A549 (cell line): ENCODE measurements around the gene ITGBL1. TPM values are rescaled to one million over a fixed set of nuclear protein-coding genes. Genes with fewer than 3 reads are reported as not detected.

Experiments
- ATAC-seq, 2 experiments: fragments of 200-7000 bp in 1 of 2; fragments of >200 bp in 1 of 2; cut with Nextera tagmentation in 1 of 2; cut with Tn5 transposase in 1 of 2; 3 replicates each; pipeline versions ENCODE4 v1.8.0 to v1.9.1; 2018 to 2020; ENCODE audit warnings: mild to moderate bottlenecking in 1 of 2, moderate library complexity in 1 of 2
- CTCF ChIA-PET: fragments of 300-600 bp; sonication (Branson Sonifier 250); formaldehyde crosslinking; extraction: SDS; loops from one replicate; lab custom pipeline; 2021; ENCODE audit warnings: antibody characterized with exemption, inconsistent platforms; lab: Yijun Ruan, JAX
- POLR2A ChIA-PET: fragments of 350-600 bp; formaldehyde crosslinking; extraction: SDS; loops from one replicate; lab custom pipeline; 2021; ENCODE audit warnings: antibody characterized with exemption, inconsistent platforms; lab: Yijun Ruan, JAX
- DNase-seq, 2 experiments: peaks; one replicate each; pipeline versions ENCODE4 v3.0.0 to v3.0.0-alpha.2; 2011 to 2016; ENCODE audit warnings: low read depth in 1 of 2, low spot score in 1 of 2
- FAIRE-seq: peaks from 2 replicates; lab custom pipeline; 2011; peaks lifted over from hg19 to GRCh38; lab: Jason Lieb, UNC
- H3K27ac ChIP-seq, 2 experiments: fragments of >200 bp; sonication (Bioruptor Twin); formaldehyde crosslinking; 3 replicates each; pipeline ENCODE4 v1.5.1; 2016 to 2017
- H3K4me1 ChIP-seq: fragments of >200 bp; sonication (Bioruptor Twin); formaldehyde crosslinking; 3 replicates; pipeline ENCODE4 v1.6.1; 2016
- H3K4me2 ChIP-seq: fragments of >200 bp; sonication (Bioruptor Twin); formaldehyde crosslinking; 3 replicates; pipeline ENCODE4 v1.6.1; 2016
- H3K4me3 ChIP-seq: fragments of >200 bp; sonication (Bioruptor Twin); formaldehyde crosslinking; 3 replicates; pipeline ENCODE4 v1.5.1; 2016
- H3K9me3 ChIP-seq: fragments of >200 bp; sonication (Bioruptor Twin); formaldehyde crosslinking; 3 replicates; pipeline ENCODE4 v1.6.1; 2016
- CBX2 ChIP-seq: fragments of 200-600 bp; sonication (generic); IDR thresholded peaks from 2 replicates; pipeline ENCODE4 v1.6.1; 2016; ENCODE audit warnings: low read depth, mild to moderate bottlenecking, borderline replicate concordance
- EP300 ChIP-seq, 2 experiments: fragments of >200 bp; sonication (Bioruptor Twin); formaldehyde crosslinking; IDR thresholded peaks; 2 replicates in 1 of 2; 3 replicates in 1 of 2; pipeline ENCODE4 v1.6.1; 2016 to 2017
- FOSB ChIP-seq: fragments of 250-450 bp; sonication (Bioruptor Pico); IDR thresholded peaks from 2 replicates; pipeline ENCODE4 v1.5.0; 2020; ENCODE audit warnings: mild to moderate bottlenecking, moderate library complexity
- FOXS1 ChIP-seq: fragments of 250-450 bp; sonication (Bioruptor Pico); IDR thresholded peaks from 2 replicates; pipeline ENCODE4 v1.5.0; 2020; ENCODE audit warnings: mild to moderate bottlenecking, moderate library complexity
- GATA3 ChIP-seq: IDR thresholded peaks from 2 replicates; pipeline ENCODE4 v1.6.1; 2012; ENCODE audit warnings: borderline replicate concordance
- HOXA7 ChIP-seq: fragments of 250-450 bp; sonication (Bioruptor Pico); IDR thresholded peaks from 2 replicates; pipeline ENCODE4 v1.5.0; 2020; ENCODE audit warnings: mild to moderate bottlenecking, moderate library complexity
- HOXB5 ChIP-seq: fragments of 250-450 bp; sonication (Bioruptor Pico); IDR thresholded peaks from 2 replicates; pipeline ENCODE4 v1.5.0; 2020; ENCODE audit warnings: mild to moderate bottlenecking, moderate library complexity
- MAZ ChIP-seq: fragments of 150-350 bp; IDR thresholded peaks from 2 replicates; pipeline ENCODE4 v1.6.1; 2014; ENCODE audit warnings: antibody characterized with exemption, low read depth, low read length, borderline replicate concordance
- NR3C1 ChIP-seq: fragments of >200 bp; sonication (Bioruptor Twin); formaldehyde crosslinking; IDR thresholded peaks from 3 replicates; pipeline ENCODE4 v1.6.1; 2017
- PHF8 ChIP-seq: fragments of 200-600 bp; sonication (generic); IDR thresholded peaks from 2 replicates; pipeline ENCODE4 v1.6.1; 2016; ENCODE audit warnings: low read depth, mild to moderate bottlenecking, antibody characterized with exemption, moderate library complexity, borderline replicate concordance
- POLR2A ChIP-seq: IDR thresholded peaks from 2 replicates; pipeline ENCODE4 v1.6.1; 2012; ENCODE audit warnings: mild to moderate bottlenecking, low read length
- RAD21 ChIP-seq, 2 experiments: fragments of >200 bp in 1 of 2; sonication (Bioruptor Twin) in 1 of 2; formaldehyde crosslinking in 1 of 2; IDR thresholded peaks in 1 of 2; conservative IDR thresholded peaks in 1 of 2; 2 replicates in 1 of 2; 3 replicates in 1 of 2; pipeline ENCODE4 v1.6.1; 2012 to 2018; ENCODE audit warnings: inconsistent platforms in 1 of 2
- RFX5 ChIP-seq: fragments of 450-650 bp; IDR thresholded peaks from 2 replicates; pipeline ENCODE4 v1.7.1; 2014; ENCODE audit warnings: antibody characterized with exemption, mild to moderate bottlenecking, moderate library complexity
- RNF2 ChIP-seq: fragments of 200-600 bp; sonication (generic); IDR thresholded peaks from 2 replicates; pipeline ENCODE4 v1.6.1; 2016; ENCODE audit warnings: low read depth, mild to moderate bottlenecking, antibody characterized with exemption, moderate library complexity, borderline replicate concordance
- SMC3 ChIP-seq: fragments of >200 bp; sonication (Bioruptor Twin); formaldehyde crosslinking; IDR thresholded peaks from 3 replicates; pipeline ENCODE4 v1.6.1; 2018; ENCODE audit warnings: inconsistent platforms
- TP53 ChIP-seq: fragments of 250-450 bp; sonication (Bioruptor Pico); IDR thresholded peaks from 2 replicates; pipeline ENCODE4 v1.5.0; 2021; ENCODE audit warnings: mild to moderate bottlenecking, moderate library complexity
- ZNF302 ChIP-seq: fragments of 250-450 bp; sonication (Bioruptor Pico); IDR thresholded peaks from 2 replicates; pipeline ENCODE4 v1.9.0; 2021; ENCODE audit warnings: inconsistent platforms, mild to moderate bottlenecking, moderate library complexity
- ZSCAN20 ChIP-seq: fragments of 250-450 bp; sonication (Bioruptor Pico); IDR thresholded peaks from 2 replicates; pipeline ENCODE4 v1.8.0; 2022; ENCODE audit warnings: mild to moderate bottlenecking, moderate library complexity
- WGBS: methylation state at CpG from one replicate; pipeline ENCODE4 v1.1.6; 2017; ENCODE audit errors: missing lambda C conversion rate; 5-methylcytosine and 5-hydroxymethylcytosine counted together
- polyA plus RNA-seq, 4 experiments: library from polyadenylated mRNA; depleted of rRNA in 3 of 4; stranded (reverse); fragments of >200 nt; fragmentation: RNase III in 1 of 4; extraction: RNeasy Plus Mini Kit Qiagen cat#74134 plus additional on column Dnase treatment in 1 of 4; gene quantifications; 2 replicates in 3 of 4; 3 replicates in 1 of 4; pipeline ENCODE4 v1.2.3, GENCODE V29; 2011 to 2017
- TF ChIP-seq, protein P1 (sequence below): IDR thresholded peaks from 2 replicates; pipeline ENCODE4 v1.6.1; 2012
- TF ChIP-seq, protein P2 (sequence below): fragments of >200 bp; sonication (Bioruptor Twin); formaldehyde crosslinking; IDR thresholded peaks from 2 replicates; pipeline ENCODE4 v1.6.1; 2016
- TF ChIP-seq, protein P3 (sequence below): fragments of 200-600 bp; sonication (generic); IDR thresholded peaks from 2 replicates; pipeline ENCODE4 v1.6.1; 2016; ENCODE audit warnings: antibody characterized with exemption, mild to moderate bottlenecking, moderate library complexity

The ITGBL1 gene
- polyA plus RNA-seq, 2 of the 4 experiments (the other 2 are of a cell fraction): 0.40 to 1.3 TPM

DNA sequence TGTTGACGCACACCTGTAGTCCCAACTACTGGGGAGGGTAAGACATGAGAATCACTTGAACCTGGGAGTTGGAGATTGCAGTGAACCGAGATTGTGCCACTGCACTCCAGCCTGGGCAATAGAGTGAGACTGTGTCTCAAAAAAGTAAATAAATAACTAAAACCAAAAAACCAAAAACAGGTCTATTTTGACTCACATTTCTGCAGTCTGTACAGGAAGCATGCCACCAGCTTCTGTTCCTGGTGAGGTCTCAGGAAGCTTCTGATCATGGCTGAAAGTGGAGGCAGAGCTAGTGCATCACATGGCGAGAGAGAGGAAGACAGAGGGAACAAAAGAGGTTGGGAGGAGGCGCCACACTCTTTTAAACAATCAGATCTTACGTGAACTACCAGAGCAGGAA lies 142.5 kb downstream of the ITGBL1 start:
- FAIRE-seq (no peak), DNase-seq (no peak), ATAC-seq (no peak)
- H3K4me1 ChIP-seq: no peaks in the 10 kb centered on the region
- 77% methylated on average over 5 of the region's 5 CpGs for WGBS
- peaks cover 4% of the 10 kb centered on the region; the same call in 1 of the 3 replicates for H3K9me3 ChIP-seq
- TF ChIP-seq FOXS1 (CRISPR knock-in tag) (no peak), CBX2 (no peak), GATA3 (no peak), NR3C1 (no peak), ZNF302 (CRISPR knock-in tag) (no peak), ZSCAN20 (no peak), PHF8 (no peak)
- H3K4me3 ChIP-seq: no peak overlapping the region
- H3K27ac ChIP-seq: no peak overlapping the region
- CTCF ChIA-PET: interaction anchor here (1.0 kb wide), 1 partner anchor 162 kb away, joined by 3 read pairs; no protein-coding TSS in a partner anchor
- POLR2A ChIA-PET: no interaction called here
- H3K4me2 ChIP-seq: no peak overlapping the region

DNA sequence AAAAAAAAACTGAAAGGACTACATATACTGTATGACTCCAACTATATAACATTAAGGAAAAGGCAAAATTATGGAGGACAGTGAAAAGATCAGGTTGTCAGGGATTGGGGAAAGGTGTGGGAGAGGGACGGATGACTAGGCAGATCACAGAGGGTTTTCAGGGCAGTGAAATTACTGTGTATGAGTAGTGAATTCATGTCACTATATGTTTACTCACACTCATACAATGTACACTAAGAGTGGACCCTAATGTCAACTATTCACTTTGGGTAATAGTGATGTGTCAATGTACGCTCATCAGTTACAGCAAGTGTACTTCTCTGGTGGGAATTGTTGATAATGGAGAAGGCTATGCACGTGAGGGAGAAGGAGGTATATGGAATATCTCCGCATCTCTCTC lies 144.3 kb downstream of the ITGBL1 start:
- Histone ChIP-seq H3K4me3 (no peak overlapping the region), H3K27ac (no peak overlapping the region), H3K4me1 (no peaks in the 10 kb centered on the region), H3K9me3 (peaks cover 4% of the 10 kb centered on the region; the same call in 1 of the 3 replicates), H3K4me2 (no peak overlapping the region)
- FAIRE-seq (no peak), ATAC-seq (no peak), DNase-seq (no peak)
- POLR2A ChIA-PET: no interaction called here
- CTCF ChIA-PET: no interaction called here
- WGBS: 47% methylated on average over 4 of the region's 4 CpGs
- TF ChIP-seq FOSB (CRISPR knock-in tag): no peak
- no peak for TF ChIP-seq RNF2
- no peak for TF ChIP-seq POLR2A
- no peak for TF ChIP-seq HOXB5
- no peak for TF ChIP-seq HOXA7
- TF ChIP-seq RAD21 (conservative IDR thresholded peaks at IDR 0.05 in 1 of 2, IDR thresholded peaks at IDR 0.05 in 1 of 2): no peak
- TF ChIP-seq, protein P1, sequence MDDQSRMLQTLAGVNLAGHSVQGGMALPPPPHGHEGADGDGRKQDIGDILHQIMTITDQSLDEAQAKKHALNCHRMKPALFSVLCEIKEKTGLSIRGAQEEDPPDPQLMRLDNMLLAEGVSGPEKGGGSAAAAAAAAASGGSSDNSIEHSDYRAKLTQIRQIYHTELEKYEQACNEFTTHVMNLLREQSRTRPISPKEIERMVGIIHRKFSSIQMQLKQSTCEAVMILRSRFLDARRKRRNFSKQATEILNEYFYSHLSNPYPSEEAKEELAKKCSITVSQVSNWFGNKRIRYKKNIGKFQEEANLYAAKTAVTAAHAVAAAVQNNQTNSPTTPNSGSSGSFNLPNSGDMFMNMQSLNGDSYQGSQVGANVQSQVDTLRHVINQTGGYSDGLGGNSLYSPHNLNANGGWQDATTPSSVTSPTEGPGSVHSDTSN: no peak
- no peak for TF ChIP-seq TP53 (CRISPR knock-in tag)
- TF ChIP-seq FOXS1 (CRISPR knock-in tag): no peak
- TF ChIP-seq, protein P2, sequence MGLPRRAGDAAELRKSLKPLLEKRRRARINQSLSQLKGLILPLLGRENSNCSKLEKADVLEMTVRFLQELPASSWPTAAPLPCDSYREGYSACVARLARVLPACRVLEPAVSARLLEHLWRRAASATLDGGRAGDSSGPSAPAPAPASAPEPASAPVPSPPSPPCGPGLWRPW: no peak
- TF ChIP-seq MAZ: no peak
- no peak for TF ChIP-seq RFX5
- TF ChIP-seq NR3C1: no peak
- no peak for TF ChIP-seq SMC3
- no peak for TF ChIP-seq EP300 (IDR thresholded peaks at IDR 0.05)

DNA sequence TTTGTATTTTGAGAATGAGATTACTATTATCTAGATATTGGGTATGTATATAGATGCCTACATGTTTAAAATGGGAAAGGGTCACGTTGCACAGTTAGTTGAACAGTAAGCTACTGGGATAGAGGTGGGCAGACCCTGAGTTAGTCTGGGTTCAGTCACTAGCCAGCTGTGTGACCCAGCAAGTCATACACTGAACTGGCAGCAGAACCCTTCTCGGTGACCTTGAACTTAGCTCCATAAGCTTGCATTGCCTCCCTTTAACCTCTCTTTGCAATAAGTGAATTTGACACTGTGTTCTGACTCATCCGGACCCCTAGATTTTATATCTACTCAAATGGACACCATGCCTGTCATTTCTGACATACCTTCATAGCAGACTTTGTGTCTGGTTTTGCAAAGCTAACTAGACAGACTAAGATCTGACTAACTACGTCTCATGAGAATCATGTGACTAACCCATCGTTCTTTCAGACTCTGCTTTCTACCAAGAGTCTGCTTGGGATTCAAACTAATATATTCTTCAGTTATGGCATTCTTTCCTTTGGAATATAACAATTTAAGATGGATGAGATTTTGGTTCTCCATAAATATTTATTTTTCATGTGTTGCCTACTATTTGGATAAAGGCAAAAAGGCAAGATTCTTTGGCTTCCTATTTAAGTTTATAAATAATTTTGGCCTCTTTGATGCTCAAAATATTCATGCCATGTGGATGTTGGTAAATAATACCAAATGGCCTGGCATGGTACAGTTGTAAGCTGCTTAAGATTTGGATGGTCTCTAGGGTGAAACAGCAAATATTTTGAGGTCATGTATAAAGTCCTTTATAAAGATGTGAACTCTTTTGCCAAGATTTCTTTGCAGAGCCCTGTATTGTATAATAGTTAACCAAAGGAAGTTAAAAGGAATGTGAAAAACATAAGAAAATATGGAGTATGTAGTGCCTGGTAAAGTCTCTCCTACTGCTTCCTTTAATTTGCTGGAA lies 159.3 kb downstream of the ITGBL1 start:
- WGBS: 74% methylated on average over 5 of the region's 5 CpGs
- no peak overlapping the region for H3K27ac ChIP-seq
- FAIRE-seq: no peak
- no peak for ATAC-seq
- DNase-seq: no peak
- H3K9me3 ChIP-seq: no peaks in the 10 kb centered on the region
- no peak for TF ChIP-seq ZSCAN20
- TF ChIP-seq, protein P3, sequence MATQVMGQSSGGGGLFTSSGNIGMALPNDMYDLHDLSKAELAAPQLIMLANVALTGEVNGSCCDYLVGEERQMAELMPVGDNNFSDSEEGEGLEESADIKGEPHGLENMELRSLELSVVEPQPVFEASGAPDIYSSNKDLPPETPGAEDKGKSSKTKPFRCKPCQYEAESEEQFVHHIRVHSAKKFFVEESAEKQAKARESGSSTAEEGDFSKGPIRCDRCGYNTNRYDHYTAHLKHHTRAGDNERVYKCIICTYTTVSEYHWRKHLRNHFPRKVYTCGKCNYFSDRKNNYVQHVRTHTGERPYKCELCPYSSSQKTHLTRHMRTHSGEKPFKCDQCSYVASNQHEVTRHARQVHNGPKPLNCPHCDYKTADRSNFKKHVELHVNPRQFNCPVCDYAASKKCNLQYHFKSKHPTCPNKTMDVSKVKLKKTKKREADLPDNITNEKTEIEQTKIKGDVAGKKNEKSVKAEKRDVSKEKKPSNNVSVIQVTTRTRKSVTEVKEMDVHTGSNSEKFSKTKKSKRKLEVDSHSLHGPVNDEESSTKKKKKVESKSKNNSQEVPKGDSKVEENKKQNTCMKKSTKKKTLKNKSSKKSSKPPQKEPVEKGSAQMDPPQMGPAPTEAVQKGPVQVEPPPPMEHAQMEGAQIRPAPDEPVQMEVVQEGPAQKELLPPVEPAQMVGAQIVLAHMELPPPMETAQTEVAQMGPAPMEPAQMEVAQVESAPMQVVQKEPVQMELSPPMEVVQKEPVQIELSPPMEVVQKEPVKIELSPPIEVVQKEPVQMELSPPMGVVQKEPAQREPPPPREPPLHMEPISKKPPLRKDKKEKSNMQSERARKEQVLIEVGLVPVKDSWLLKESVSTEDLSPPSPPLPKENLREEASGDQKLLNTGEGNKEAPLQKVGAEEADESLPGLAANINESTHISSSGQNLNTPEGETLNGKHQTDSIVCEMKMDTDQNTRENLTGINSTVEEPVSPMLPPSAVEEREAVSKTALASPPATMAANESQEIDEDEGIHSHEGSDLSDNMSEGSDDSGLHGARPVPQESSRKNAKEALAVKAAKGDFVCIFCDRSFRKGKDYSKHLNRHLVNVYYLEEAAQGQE: no peak
- TF ChIP-seq, all 56 proteins: peak for 0
- Histone ChIP-seq H3K4me1 (no peaks in the 10 kb centered on the region), H3K4me3 (no peak overlapping the region), H3K4me2 (no peak overlapping the region)
- POLR2A ChIA-PET: no interaction called here
- CTCF ChIA-PET: interaction anchor here (1.7 kb wide), 1 partner anchor 10 kb away, joined by 4 read pairs; no protein-coding TSS in a partner anchor
